NT2/D1 (cell line): Measurements from ENCODE around the gene ARHGAP33.

Experiments
- SUZ12 ChIP-seq: IDR thresholded peaks from 2 replicates; pipeline ENCODE4 v1.6.1; 2011; ENCODE audit not compliant: insufficient read length, insufficient read depth; ENCODE audit errors: extremely low read depth
- YY1 ChIP-seq: IDR thresholded peaks from 2 replicates; pipeline ENCODE4 v1.6.1; 2011; ENCODE audit not compliant: insufficient read length, insufficient read depth
- ZNF274 ChIP-seq: IDR thresholded peaks from 2 replicates; pipeline ENCODE4 v1.6.1; 2011; ENCODE audit warnings: mild to moderate bottlenecking, low read depth, low read length

DNA sequence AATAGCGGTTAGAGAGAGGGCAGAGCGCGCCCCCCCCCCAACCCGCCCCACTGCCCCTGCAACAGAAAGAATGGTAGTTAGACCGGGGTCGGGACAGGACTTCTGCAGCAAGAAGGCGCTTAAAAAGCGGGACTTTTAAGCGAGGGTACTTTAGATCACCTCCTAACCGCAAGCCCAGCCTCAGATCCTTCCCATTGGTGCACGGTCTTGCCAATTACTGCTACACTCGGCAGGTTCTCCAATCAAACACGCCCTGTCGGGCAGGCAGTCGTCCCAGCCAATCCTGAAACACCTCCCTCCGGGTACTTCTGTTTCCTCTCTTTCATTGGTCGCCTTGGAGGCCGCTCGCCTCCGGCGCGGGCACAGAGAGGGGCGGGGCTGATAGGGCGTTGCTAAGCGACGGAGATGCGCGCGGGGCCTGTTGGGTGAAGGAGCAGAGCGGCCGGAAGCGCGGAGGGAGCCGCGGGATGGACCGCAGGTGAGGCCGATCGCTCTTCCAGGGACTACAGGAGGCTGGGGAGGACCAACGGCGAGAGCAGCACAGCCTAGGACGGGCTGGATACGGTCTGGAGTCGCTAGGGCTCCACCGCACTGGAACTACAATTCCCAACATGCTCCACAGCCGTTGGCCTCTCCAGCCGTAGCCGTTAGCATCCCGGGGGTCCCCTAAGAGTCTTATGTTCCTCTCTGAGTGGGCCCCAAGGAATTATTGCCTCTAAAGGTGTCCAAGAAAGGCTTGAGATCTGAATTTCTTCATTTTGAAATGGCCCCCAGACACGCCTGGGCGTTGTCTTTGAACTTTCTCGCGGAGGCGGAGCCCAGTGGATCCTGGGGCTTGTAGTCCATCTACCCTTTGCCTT lies 17.4 kb upstream of the ARHGAP33 start, which contains the start of gene PROSER3:
- TF ChIP-seq YY1 (no peak), SUZ12 (no peak), ZNF274 (no peak)
